ENCODE results near the gene HOXD3.

The HOXD3 gene

GRCh38 chr2:176132205-176133171, 24.6 kb upstream of the HOXD3 start:
- DNase-seq (ENCODE audit: low read depth) = no peak

- DNase-seq (ENCODE audit: low read depth) = no peak
These were observed 23.7 kb upstream of the HOXD3 start for GRCh38 chr2:176133389-176133788.

GRCh38 chr2:176134035-176134434, 23.1 kb upstream of the HOXD3 start:
- no peak for DNase-seq (ENCODE audit: low read depth)

- DNase-seq (ENCODE audit: low read depth) = no peak
These were observed 22.1 kb upstream of the HOXD3 start for GRCh38 chr2:176135035-176135440.

GRCh38 chr2:176136374-176137251, 20.5 kb upstream of the HOXD3 start:
- DNase-seq (ENCODE audit: low read depth) = no peak

GRCh38 chr2:176137252-176137580, 19.9 kb upstream of the HOXD3 start:
- no peak for DNase-seq (ENCODE audit: low read depth)

- no peak for DNase-seq (ENCODE audit: low read depth)
These were observed 19.2 kb upstream of the HOXD3 start for GRCh38 chr2:176137906-176138305.

- DNase-seq (ENCODE audit: low read depth) = no peak
These were observed 18.6 kb upstream of the HOXD3 start for GRCh38 chr2:176138526-176138922.

GRCh38 chr2:176138923-176139660, 18.0 kb upstream of the HOXD3 start:
- no peak for DNase-seq (ENCODE audit: low read depth)

- no peak for DNase-seq (ENCODE audit: low read depth)
These were observed 17.2 kb upstream of the HOXD3 start for GRCh38 chr2:176139661-176140512.

GRCh38 chr2:176140513-176141317, 16.4 kb upstream of the HOXD3 start:
- DNase-seq (ENCODE audit: low read depth) = peak; percentile 50

GRCh38 chr2:176142281-176142680, 14.8 kb upstream of the HOXD3 start:
- DNase-seq (ENCODE audit: low read depth) = no peak

GRCh38 chr2:176145085-176145969, 11.8 kb upstream of the HOXD3 start:
- DNase-seq (ENCODE audit: low read depth) = no peak

GRCh38 chr2:176146101-176146500, 11.0 kb upstream of the HOXD3 start:
- no peak for DNase-seq (ENCODE audit: low read depth)

GRCh38 chr2:176146645-176147044, 10.5 kb upstream of the HOXD3 start:
- DNase-seq (ENCODE audit: low read depth) = no peak

GRCh38 chr2:176147210-176147799, 9.8 kb upstream of the HOXD3 start:
- DNase-seq (ENCODE audit: low read depth) = no peak

- DNase-seq (ENCODE audit: low read depth) = no peak
These were observed 9.2 kb upstream of the HOXD3 start for GRCh38 chr2:176147800-176148496.

GRCh38 chr2:176148751-176149421, 8.2 kb upstream of the HOXD3 start:
- no peak for DNase-seq (ENCODE audit: low read depth)

Measured in iris pigment epithelial cell (primary cell).